HG03103 (cell line): ENCODE data around the gene ZBTB7B.
A peak's percentile ranks its signal among the peaks of the same experiment; 100 is the strongest.

Experiments used
- ATAC-seq: cut with Tn5 transposase; IDR thresholded peaks from one replicate; pipeline ENCODE4 v1.9.1; 2021; ENCODE audit warnings: low read depth; ENCODE audit not compliant: unreplicated experiment

ZBTB7B gene

DNA sequence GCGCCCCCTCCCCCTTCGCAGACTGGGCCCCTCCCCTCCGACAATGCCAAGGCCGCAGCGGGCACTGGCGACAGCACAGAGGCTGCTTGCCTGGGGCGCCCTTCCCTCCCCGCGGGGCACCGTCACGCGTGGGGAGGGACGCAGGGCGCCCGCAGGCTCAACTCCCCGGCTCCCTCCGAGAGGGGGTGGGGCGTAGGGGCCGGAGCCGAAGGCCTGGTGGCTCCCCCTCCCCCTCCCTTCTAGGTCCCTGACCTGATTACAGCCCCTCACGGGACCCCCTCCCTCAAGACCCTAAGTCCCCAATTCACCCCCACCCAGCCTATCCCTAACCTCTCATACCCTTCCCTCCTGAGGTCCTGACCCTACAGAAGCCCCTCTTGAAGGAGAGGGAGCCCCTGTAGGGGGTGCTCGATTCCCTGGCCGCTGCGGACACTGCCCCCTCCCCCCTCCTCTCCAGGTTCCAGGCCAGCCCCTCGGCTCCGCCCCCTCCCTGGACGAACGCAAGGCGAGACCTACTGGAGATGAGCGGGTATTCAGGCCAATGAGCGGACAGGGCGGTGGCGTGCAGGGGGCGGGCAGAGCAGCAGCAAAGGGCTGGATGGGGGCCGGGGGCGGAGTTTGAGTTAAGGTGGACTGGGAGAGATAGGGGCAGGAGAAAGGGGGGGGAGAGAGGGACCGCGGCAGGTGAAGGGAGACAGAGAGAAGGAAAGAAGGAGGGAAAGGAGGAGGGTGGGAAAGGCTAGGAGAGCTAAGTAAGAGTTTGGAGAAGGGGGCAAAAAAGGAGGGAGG lies 733 bp upstream of the ZBTB7B start:
- ATAC-seq = peak; percentile 50

DNA sequence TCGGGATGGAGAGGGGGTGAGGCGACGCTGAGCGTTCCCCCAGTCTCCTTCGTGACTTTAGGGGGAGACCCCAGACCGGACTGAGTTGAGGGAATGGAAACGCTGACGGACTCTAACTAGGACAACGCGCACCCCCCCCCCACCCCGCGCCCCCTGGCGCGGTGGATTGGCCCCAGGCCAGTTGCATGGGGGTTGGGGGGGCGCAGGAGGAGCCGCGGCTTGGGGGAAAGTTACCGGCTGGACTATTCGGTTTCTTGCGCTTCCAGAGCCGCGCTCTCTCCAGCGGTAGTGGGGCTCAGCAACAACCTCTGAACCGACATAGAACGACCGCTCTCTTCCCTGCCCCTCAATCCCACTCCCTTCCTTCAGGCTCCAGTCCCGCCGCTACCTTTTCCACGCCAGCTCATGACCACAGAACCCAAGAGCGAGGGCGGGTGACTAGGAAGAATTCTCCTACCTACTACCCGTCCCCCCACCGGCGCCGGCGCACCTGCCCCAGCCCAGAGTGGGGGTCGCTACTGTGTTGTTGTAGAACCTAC lies 694 bp downstream of the ZBTB7B start:
- ATAC-seq = no peak

- no peak for ATAC-seq
Observed at GRCh38 chr1:155003766-155004351, 1.3 kb downstream of the ZBTB7B start.

DNA sequence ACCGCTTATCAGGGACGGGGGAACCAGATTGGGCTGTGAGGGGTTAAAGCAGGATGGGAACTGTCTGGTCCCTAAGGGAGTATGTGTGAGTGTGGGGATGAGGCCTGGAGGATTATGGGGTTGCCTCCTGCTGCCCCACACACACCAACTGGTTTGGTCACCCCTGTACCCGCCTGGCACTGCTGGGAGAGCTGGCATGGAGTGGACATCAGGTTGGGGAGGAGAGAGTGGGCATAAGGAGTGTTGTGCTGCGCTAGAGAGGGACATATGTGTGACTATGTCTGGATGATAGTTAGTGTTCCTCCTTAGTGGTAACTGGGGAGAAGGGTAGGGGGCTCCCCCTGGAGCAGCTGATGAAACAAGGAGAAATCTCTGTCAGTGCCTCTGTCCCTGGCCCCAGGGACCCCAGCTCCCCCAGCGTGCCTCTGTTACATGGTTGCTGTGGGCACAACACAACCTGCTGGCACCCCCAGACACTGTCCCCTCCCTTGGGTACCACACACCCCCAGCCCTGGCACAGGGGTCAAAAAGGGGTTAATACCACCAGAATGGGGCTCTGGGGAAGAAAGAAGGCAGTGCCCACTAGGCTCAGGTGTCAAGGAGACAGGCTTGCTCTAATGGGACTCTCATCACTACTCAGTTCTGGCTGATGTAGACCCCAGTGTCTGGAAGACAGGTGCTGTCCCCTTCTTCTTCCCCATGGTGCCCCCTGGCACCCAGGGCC lies 1.9 kb downstream of the ZBTB7B start:
- ATAC-seq = no peak

- no peak for ATAC-seq
Observed at GRCh38 chr1:155005076-155006011, 2.7 kb downstream of the ZBTB7B start.

DNA sequence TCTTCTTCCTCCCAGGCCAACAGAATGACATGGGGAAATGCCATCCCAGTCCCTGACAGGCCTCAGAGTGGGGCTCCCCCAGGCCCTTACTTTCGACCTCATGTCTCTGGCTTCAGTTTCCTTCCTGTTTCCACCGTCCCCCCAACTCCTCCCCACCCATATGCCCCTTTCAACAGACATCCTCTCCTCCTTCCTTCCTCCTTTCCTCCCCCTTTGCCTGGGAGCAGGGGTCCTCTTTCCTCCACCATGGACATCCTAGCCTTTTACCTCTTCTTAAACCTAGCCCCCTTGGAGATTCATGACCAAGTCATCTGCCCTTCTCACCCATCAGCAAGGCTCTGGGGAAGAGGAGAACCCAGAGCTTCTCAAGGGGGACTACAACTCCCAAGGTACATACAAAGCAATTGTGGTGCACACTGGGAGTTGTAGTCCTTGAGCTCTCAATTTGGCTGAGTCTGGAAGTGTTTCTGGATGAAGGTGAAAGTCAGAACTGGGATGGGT lies 4.0 kb downstream of the ZBTB7B start:
- ATAC-seq = no peak

- ATAC-seq = no peak
Observed at GRCh38 chr1:155007251-155007828, 4.7 kb downstream of the ZBTB7B start.

DNA sequence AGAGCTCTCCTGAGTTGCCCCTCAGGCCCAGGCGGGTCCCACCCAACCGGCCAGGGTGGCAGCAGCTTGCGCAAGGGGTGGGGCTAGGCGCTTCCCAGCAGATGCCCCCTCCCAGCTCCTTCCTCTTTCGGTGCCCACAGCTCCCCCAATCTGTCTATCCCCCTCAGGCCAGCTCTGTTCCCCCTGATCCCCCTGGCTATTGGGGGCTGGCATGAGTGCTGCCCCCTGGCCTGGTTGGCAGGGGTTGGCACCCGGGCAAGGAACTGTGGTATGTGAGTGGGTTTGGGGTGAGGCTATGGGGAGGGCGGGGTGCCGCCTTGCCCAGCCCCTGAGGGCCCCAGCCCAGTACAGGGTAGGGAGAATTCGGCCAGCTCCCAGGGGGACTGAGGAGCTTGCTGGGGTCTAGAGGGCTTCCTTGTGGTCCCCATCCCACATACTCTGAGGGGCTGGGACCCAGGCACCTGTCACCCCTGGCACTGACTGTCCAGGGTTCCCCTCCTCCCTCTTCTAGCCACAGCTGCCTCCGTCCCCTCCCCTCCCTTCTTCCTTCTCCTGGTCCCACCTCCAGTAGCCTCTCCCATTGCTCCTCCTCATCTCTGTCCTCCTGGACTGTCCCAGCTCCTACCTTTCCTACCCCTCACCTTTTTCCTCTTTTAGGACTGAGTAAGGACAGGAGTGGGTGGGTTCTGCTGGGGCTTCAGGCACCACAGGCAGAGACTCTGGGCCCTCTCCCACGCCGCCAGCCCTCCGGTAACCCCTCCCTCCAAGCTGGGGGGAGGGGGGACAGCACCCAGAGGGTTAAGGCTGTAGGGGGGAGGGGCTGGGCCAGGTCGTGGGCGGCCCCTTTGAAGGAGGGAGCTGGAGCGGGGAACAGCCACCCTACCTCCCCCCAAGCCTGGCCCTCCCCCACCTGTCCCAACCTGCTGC lies 5.7 kb downstream of the ZBTB7B start:
- no peak for ATAC-seq

DNA sequence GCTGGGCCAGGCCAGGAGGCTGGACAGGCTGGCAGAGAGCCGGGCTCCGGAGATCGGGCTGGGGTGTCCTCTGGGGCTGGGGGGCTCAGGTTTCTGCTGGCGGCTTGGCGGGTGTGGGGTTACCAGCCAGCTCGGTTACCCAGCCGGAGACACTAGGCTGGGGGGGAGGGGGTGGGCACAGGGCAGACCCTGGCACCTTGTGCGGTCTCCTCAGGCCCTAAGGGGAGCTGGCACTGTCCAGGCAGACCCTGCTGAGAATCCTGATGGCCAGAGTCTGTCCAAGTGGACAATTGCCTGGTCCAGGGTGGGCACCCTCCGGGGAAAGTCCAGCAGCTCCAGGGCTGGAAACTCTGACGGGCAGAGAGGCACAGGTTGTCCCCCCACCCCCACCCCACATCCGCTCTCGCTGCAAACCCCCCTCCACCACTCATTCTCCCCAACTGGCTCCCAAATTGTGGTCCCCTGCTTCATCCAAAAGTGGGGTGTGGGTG lies 6.7 kb downstream of the ZBTB7B start:
- ATAC-seq = no peak

DNA sequence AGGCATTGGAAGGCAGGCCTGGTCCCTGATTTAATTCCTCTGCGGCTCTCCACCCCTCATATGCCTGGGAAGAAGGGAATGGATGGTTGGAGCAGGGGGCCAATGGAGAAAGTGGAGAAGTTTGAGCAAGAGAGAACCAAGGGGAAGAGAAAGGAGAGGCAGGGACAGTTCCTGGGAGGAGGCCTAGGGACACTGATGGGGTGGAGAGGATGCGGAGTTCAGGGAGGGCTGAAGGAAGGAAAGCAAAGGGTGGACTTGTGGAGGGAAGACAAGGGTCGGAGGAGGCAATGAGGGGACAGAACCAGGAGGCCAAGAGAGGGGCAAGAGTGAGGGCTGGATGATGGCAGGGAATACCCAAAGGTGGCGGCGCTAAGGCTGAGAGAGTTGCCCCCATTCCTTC lies 7.1 kb downstream of the ZBTB7B start:
- no peak for ATAC-seq

DNA sequence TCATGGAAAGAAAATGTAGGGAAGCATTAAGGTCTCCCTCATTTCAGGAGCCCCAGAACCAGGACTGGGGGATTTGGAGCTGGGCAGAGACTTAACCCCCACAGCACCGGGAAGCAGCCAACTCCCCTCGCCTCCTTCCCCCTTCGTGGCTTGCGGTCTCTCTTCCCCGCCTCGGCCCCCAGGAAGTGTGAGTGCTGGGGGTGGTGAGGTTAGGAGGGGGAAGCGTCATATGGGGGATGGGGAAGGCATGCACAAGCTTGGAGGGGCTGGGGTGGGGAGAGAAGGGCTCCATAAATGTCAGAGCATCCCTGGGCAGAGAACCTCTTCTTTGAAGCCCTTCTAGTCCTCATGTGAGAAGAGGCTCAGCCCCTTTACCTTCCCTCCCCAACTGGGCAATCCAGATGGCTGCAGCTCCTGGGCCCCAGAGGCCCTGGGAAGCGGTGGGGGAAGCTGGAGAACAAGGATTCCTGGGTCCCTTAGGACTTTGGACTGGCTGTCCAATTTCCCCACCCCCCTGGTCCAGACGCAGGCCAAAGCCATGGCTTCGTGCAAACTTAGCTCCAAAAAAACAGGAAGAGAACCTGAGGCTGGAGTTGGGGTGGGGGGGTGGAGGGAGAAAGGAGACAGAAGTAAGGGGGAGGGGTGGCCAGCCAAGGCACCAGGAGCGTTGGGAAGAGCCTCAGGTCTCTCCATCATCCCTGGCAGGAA lies 7.8 kb downstream of the ZBTB7B start:
- no peak for ATAC-seq

DNA sequence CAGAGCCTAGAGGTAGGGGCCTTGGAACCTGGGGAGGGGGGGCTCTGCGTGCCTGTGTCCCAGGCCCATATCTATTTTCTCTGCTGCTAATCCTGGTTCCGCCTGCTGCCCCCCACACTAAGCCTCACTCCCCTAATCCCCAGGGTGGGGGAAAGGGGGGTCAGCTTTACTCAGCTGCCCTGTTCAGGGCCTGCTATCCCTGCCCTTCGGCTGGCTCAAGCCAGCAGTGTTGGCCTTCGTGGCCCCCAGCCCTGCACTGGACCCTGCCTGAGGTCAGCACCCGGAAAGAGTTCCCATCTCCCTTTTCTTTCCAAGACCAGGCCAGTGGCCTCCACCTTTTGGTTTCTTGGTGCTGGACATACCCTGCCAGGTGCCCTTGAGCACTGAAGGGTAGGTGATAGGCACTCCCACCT lies 8.4 kb downstream of the ZBTB7B start:
- ATAC-seq = no peak

DNA sequence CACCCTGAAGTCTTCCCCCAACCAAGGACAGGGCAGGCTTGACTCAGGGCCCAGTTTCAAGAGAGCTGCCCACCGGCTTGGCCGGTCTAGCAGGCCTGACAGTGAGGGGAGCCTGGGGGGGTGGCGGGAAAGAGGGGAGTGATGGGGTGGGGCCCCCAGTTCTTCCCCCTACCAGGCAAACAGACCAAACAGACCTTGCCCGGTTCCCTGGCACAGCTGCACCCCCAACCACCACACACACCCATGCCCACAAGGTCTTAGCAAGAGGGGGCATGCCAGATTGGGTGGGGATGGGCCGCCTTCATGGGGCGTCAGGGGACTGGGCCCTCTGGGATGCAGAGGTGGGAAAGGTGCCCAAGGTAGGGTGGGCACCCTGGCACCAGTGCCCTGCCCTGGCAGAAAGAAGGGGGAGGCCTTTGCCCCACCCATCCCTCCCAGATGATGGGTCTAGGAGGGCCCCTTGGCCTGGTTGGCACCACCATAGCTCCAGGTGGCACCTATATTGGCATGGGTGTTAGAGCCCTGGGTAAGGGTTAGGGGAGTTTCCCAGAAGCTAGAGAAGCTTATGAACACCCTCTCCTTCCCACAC lies 8.9 kb downstream of the ZBTB7B start:
- ATAC-seq = no peak

- no peak for ATAC-seq
Observed at GRCh38 chr1:155012026-155012546, 9.5 kb downstream of the ZBTB7B start.

DNA sequence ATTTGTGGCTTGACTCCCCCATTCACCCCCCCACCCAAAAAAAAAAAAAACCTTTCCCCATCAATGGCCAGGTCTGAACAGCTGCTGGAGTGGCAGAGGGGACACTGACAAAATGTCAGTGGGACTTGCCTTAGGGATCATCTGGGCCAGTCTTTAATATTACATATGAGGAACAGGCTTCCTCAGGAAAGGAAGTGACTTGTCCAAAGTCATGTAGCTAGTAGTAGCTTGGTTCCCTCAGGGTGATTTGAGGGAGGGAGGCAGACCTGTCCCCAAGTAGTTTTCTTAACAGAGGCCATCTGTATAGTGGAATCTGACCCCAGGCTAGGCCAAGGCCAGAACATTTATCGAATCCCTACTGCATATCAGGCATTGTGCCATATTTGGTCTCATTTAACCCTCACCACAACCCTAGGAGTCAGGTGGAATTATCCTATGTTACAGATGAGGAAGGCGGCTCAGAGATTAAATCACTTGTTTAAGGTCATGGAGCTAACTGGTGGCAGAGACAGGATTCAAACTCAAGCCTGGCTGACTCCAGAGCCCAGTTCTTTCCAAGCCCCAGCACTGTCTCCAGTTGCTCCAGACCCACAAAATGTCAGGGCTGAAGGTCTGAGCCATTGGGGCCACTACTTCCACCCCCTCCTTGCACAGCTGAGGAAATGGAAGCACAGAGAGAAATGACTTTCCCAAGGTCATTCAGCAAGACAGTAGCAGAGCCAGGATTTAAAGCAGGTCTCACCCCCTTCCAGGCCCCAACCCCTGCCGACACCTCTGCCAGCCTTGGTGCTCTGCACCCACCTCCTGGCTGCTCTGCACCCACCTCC lies 10.4 kb downstream of the ZBTB7B start:
- no peak for ATAC-seq

GRCh38 chr1:155013632-155014031 lies 11.0 kb downstream of the ZBTB7B start:
- no peak for ATAC-seq
